Aorta (tissue), 5 donors: ENCODE measurements around the gene VASN. TPM values are rescaled to one million over a fixed set of nuclear protein-coding genes. Genes with fewer than 3 reads are reported as not detected.

Source experiments
- ATAC-seq: fragments of 200-7000 bp; cut with Tn5 transposase; one replicate; pipeline ENCODE4 v1.9.1; 2022; ENCODE audit warnings: moderate library complexity; ENCODE audit not compliant: low FRiP score
- DNase-seq, 2 donors: peaks; one replicate each; pipeline ENCODE4 v3.0.0-alpha.2; 2020
- H3K27ac ChIP-seq, 2 donors: one replicate each; pipeline ENCODE4 v1.5.1; 2013; ENCODE audit warnings: low read length in 2 of 2, mild to moderate bottlenecking in 2 of 2, moderate library complexity in 2 of 2, control low read depth in 1 of 2, inconsistent platforms in 1 of 2, low read depth in 1 of 2
- H3K27me3 ChIP-seq, 2 donors: one replicate each; pipeline ENCODE4 v1.6.1; 2013; ENCODE audit warnings: control low read depth in 1 of 2, low read length in 1 of 2, mild to moderate bottlenecking in 1 of 2, moderate library complexity in 1 of 2; ENCODE audit not compliant: insufficient read depth in 2 of 2, control insufficient read depth in 1 of 2
- H3K36me3 ChIP-seq, 2 donors: one replicate each; pipeline ENCODE4 v1.6.1; 2013; ENCODE audit warnings: control low read depth in 1 of 2, low read length in 1 of 2, mild to moderate bottlenecking in 1 of 2; ENCODE audit not compliant: insufficient read depth in 2 of 2, control insufficient read depth in 1 of 2
- H3K4me1 ChIP-seq, 2 donors: one replicate each; pipeline ENCODE4 v1.6.1; 2013; ENCODE audit warnings: low read length in 2 of 2, control low read depth in 1 of 2, mild to moderate bottlenecking in 1 of 2, moderate library complexity in 1 of 2; ENCODE audit not compliant: insufficient read depth in 2 of 2, control insufficient read depth in 1 of 2
- H3K4me3 ChIP-seq, 2 donors: one replicate each; pipeline ENCODE4 v1.5.1; 2013; ENCODE audit warnings: low read length in 2 of 2, control low read depth in 1 of 2, mild to moderate bottlenecking in 1 of 2
- H3K9me3 ChIP-seq: one replicate; pipeline ENCODE4 v1.6.1; 2013; ENCODE audit warnings: mild to moderate bottlenecking, low read length; ENCODE audit not compliant: control insufficient read depth
- WGBS, 2 donors: extraction: QIAGEN DNeasy Blood & Tissue Kit; methylation state at CpG; one replicate each; pipeline ENCODE4 v1.1.7; 2013; 5-methylcytosine and 5-hydroxymethylcytosine counted together
- intact Hi-C, 2 donors: fragments of 100-400 bp; cut with DNase I; formaldehyde crosslinking; loops; one replicate each; pipeline versions ENCODE4 v1.14.2 to v1.15.0; 2022
- polyA plus RNA-seq, 2 donors: library from polyadenylated mRNA; stranded (reverse); fragments of 200-250 nt; gene quantifications; one replicate each; pipeline ENCODE4 v1.2.3, GENCODE V29; 2013
- total RNA-seq, 2 donors: library from RNA; stranded (reverse); fragmentation: NEBNext Ultra II Directional; extraction: Animal tissue kit (Norgen Biotek cat#: 25700); gene quantifications; one replicate each; pipeline ENCODE4 v1.2.1, GENCODE V29; 2021
- donor health status: healthy with polysubstance abuse.
- donor health status: Bipolar disorder and iron deficiency.
- donor health status: DM: no; HTN: no; CAD: no.
- donor health status: DM: no; HTN: no; CAD: no.
- donor health status: DM: yes; HTN: yes; CAD: no.

VASN gene
- total and polyA plus RNA-seq, 4 donors = 21.7 to 120 (median 59.1) TPM

DNA sequence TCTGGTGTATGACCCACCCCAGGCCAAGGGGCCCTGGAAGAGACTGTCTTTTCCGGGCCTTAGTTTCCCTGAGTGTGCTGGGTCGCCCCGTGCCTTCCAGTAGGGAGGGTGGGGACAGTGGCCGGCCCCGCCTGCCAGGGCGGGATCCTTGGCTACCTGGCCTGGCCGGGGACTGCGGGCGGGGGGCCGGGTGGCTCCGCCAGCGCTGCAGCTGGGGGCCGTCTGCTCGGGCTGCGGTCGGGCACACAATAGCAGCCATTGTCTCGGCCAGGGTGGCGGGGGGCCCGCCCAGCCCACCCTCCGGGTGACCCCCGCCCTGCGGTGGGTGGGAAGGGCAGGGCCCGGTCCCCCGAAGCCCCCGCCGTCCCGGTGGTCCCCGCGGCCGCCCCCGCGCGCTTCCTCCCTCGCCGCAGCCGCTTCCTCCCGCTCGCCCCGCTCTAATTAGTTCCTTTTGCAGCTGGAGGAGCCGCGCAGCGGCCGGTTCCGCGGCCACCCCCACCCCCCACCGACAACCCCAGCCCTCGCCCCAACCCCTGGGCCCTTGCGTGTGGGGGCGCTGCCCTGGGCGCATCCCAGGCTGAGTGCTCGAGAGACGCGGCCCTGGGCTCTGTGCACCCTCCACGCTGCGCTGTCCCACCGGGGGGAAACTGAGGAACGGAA, 44.1 kb upstream of the VASN start:
- Histone ChIP-seq H3K27me3 (no peaks in the 10 kb centered on the region), H3K36me3 (no peaks in the 10 kb centered on the region), H3K27ac (peak overlapping the region in 1 of 2 donors; percentile 11), H3K4me3 (peak overlapping the region in 1 of 2 donors; percentile 27), H3K9me3 (no peaks in the 10 kb centered on the region), H3K4me1 (peaks cover 0 to 2% of the 10 kb centered on the region in 2 donors)
- ATAC-seq (no peak), DNase-seq (no peak)
- intact Hi-C loops = loop anchor here (1.0 to 5.0 kb wide), 3 partner anchors 35 to 55 kb away; partner anchors contain the start of gene TFAP4 (in 1 of the 2)
- WGBS, 2 donors = 5 to 6% methylated on average over 35 to 57 of the region's 57 CpGs

DNA sequence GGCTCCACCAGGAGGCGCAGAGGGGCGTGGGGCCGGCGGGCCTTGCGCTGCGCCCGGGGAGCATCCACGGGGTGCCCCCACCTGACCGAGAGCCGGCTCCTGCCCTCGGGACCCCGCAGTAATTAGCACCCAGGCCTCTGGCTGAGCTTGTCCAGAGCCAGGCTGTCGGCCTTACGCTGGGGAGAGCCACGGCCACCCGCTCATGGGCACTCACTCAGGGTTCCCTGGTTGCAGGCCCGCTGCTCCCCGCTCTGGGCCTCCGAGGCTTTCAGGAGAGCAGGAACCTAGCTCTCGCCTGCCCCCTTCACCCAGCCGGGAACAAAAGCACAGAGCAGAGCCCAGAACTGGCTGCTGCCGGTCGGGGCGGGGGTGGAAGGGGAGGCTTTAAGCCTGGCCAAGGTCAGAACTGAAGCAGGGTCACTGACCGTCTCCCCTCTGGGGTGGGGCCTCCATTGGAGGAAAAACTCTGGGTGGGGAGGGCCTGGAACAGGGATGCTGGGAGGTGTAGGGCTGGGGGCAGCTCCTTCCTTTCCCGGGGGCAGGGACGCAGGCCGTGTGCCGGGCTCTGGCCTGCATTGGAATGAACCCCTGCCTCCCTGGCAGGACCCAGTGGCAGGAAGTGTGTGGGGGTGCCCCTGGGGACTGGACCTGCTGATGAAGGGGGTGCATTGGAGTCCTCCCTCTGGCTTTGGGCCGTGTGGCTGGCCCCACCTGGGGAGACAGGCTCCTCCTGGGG, 43.4 kb upstream of the VASN start:
- WGBS, 2 donors = 1 to 2% methylated on average over 17 to 30 of the region's 30 CpGs
- peak overlapping the region in 1 of 2 donors; percentile 27 for H3K4me3 ChIP-seq
- H3K27ac ChIP-seq = peak overlapping the region in 1 of 2 donors; percentile 20
- no peaks in the 10 kb centered on the region for H3K36me3 ChIP-seq
- H3K4me1 ChIP-seq = peaks cover 0 to 2% of the 10 kb centered on the region in 2 donors
- no peaks in the 10 kb centered on the region for H3K27me3 ChIP-seq
- intact Hi-C loops = loop anchor here (1.0 to 5.0 kb wide), 3 partner anchors 36 to 56 kb away; partner anchors contain the start of gene TFAP4 (in 1 of the 2)
- H3K9me3 ChIP-seq = no peaks in the 10 kb centered on the region
- ATAC-seq (peak; percentile 85), DNase-seq (peak; percentile 88 to 91)

DNA sequence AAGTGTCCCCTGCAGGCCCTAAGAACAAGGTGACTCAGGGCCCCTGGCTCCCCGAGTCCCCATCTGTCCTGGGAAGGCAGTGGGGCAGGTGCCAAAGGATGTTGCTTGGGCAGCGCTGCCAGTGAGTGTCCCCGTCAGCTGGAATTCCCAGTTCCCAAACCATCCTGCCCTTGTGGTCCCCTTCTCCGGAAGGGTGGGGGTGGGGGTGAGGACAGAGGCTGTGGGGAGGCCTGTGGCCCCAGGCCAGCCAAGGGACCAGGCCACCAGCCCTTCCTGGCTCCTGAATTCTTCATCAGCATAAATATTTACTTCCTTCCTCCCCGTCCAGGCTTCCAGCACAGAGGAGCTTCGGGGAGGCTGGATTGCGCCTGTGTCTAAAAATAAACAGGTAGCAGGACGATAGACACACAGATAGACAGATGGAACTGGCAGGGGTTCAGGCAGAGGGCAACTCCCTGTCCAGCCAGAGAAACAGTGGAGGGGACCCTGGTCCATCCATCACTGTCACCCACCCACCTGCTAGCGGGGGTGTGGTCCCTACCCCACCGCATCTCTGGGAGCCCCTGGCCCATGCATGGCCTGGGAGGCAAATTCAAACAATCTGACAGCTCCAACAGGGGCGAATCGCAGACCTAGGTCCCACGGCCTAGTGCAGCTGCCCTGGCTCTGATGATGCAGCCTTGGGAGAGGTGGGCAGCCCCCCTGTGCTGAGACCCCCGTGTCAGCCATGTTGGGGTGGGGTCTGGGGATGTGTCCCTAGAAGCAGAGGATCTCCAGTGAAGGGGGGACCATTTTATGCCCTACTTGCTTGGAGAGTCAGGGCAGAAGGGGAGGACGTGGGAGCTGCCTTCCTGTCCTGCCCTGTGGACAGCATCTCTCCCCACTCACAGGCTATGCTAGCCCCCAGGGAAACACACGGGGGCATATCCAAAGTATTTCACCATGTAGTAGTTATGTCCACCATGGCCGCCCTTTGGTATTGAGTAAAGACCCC, 42.6 kb upstream of the VASN start:
- ATAC-seq = peak; percentile 1
- H3K4me3 ChIP-seq = no peak overlapping the region
- 38 to 39% methylated on average over 17 of the region's 17 CpGs for WGBS, 2 donors
- DNase-seq = no peak
- H3K36me3 ChIP-seq = no peaks in the 10 kb centered on the region
- H3K9me3 ChIP-seq = no peaks in the 10 kb centered on the region
- H3K4me1 ChIP-seq = peaks cover 0 to 2% of the 10 kb centered on the region in 2 donors
- H3K27ac ChIP-seq = peak overlapping the region in 1 of 2 donors; percentile 35
- H3K27me3 ChIP-seq = no peaks in the 10 kb centered on the region
- intact Hi-C loops = loop anchor here (1.0 to 5.0 kb wide), 3 partner anchors 37 to 57 kb away; partner anchors contain the start of gene TFAP4 (in 1 of the 2)

DNA sequence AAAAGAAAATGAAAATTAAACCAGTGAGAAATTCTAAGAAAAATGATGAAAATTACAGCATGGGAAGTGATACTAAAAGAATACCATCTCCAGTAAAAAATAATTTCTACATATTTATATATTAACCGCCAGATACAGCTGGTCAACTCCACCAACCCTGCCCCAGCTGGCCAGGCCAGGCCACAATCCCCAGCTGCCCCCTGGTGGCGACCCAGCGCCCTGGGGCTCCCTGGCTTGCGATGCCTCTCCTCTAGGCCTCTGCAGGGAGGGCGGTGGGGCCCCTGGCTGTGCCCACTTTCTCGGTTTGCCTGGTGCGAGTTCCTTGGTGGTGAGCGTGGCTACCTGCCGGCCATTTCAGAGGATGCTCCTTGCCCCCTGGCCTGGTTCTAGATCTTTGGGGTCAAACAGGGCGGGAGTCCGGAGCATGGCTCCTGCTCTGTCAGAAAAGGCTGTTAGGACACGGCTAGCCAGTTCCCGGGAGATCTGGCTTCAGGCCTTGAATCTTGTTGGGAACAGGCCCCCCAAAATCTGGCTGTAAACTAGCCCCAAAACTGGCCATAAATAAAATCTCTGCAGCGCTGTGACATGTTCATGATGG, 41.3 kb upstream of the VASN start:
- Histone ChIP-seq H3K27ac (no peak overlapping the region), H3K4me1 (no peaks in the 10 kb centered on the region)

DNA sequence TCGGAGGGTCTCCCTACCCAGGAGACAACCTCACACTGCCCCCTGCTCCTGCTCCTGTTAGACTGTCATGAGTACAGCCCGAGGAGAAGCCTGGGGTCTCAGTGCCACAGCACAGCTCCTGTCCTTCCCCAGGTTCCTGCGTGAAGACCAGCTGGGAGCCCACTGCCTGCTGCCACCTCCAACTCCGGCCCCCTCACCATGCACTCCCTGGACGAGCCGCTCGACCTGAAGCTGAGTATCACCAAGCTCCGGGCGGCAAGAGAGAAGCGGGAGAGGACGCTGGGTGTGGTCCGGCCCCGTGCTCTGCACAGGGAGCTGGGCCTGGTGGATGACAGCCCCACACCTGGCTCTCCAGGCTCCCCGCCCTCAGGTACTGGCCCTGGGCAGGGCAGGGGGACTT, 39.6 kb upstream of the VASN start:
- ATAC-seq (no peak), DNase-seq (peak in 1 of 2 donors; percentile 44)
- Histone ChIP-seq H3K9me3 (no peaks in the 10 kb centered on the region), H3K4me1 (no peaks in the 10 kb centered on the region), H3K4me3 (no peak overlapping the region), H3K27me3 (no peaks in the 10 kb centered on the region), H3K36me3 (no peaks in the 10 kb centered on the region), H3K27ac (no peak overlapping the region)
- WGBS, 2 donors = 72 to 80% methylated on average over 14 of the region's 14 CpGs
- intact Hi-C loops = loop anchor here (2.0 to 10.0 kb wide), 3 partner anchors 71 to 357 kb away; no protein-coding TSS in a partner anchor

More for the DNA sequence above, 41.3 kb upstream of the VASN start:
- Histone ChIP-seq H3K9me3 (no peaks in the 10 kb centered on the region), H3K4me3 (no peak overlapping the region), H3K27me3 (no peaks in the 10 kb centered on the region), H3K36me3 (no peaks in the 10 kb centered on the region)
- 46 to 47% methylated on average over 14 of the region's 14 CpGs for WGBS, 2 donors
- DNase-seq (peak; percentile 89 to 95), ATAC-seq (peak; percentile 82)
- intact Hi-C loops = loop anchor here (1.0 to 10.0 kb wide), 4 partner anchors 69 to 356 kb away; no protein-coding TSS in a partner anchor

DNA sequence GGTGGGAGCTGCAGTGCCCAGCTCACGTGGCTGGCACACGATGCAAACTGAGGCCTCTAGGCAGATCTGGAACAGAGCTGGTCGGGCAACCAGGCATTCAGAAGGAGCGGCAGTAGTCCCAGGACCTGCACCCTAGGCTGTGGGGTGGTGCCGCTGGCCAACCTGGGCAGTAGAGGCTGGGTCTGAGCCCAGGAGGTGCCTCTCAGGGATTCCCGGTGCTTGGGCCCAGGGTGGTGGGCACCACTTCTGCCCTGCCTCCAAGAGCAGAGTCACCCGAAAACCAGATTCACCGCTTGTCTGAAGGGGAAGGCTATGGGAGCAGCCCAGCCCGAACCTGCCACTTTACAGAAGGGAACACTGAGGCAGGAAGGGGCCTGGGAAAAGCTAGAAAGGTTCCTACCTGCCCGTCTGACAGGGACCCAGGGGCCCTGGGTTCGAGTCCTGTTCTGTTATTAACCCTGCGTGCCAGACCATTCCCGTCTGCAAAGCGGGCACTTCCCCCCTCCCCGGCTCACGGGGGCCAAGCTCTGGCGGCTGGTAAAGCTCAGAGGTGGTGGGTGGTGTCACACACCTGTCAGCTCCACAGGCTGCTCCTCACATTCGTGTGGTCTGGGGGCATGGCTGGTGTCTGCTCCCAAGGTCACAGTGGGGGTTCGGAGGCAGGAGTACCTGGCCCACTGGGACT, 38.9 kb upstream of the VASN start:
- WGBS, 2 donors = 74% methylated on average over 19 of the region's 19 CpGs
- no peaks in the 10 kb centered on the region for H3K36me3 ChIP-seq
- H3K4me3 ChIP-seq = no peak overlapping the region
- ATAC-seq = no peak
- H3K27ac ChIP-seq = no peak overlapping the region
- H3K4me1 ChIP-seq = no peaks in the 10 kb centered on the region
- H3K9me3 ChIP-seq = no peaks in the 10 kb centered on the region
- no peaks in the 10 kb centered on the region for H3K27me3 ChIP-seq
- intact Hi-C loops = loop anchor here (2.0 to 10.0 kb wide), 3 partner anchors 72 to 358 kb away; no protein-coding TSS in a partner anchor
- DNase-seq = peak in 1 of 2 donors; percentile 34

DNA sequence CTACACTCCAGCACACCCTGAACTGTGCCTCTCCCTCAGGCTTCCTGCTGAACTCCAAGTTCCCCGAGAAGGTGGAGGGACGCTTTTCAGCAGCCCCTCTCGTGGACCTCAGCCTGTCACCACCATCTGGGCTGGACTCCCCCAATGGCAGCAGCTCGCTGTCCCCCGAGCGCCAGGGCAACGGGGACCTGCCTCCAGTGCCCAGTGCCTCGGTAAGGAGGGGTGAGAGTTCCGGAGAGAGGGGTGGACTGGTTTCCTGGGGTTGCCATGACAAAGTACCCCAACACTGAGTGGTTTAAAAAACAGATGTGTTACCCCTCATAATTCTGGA, 38.4 kb upstream of the VASN start:
- H3K4me3 ChIP-seq = no peak overlapping the region

More for the DNA sequence above, 38.4 kb upstream of the VASN start:
- H3K27me3 ChIP-seq = no peaks in the 10 kb centered on the region
- no peak overlapping the region for H3K27ac ChIP-seq
- 70 to 75% methylated on average over 9 of the region's 9 CpGs for WGBS, 2 donors
- no peaks in the 10 kb centered on the region for H3K9me3 ChIP-seq
- H3K4me1 ChIP-seq = no peaks in the 10 kb centered on the region
- H3K36me3 ChIP-seq = no peaks in the 10 kb centered on the region
- intact Hi-C loops = loop anchor here (2.0 to 10.0 kb wide), 3 partner anchors 72 to 358 kb away; no protein-coding TSS in a partner anchor
- ATAC-seq (no peak), DNase-seq (no peak)
